H9 (cell line): Measurements from ENCODE around the gene AGAP3. TPM values are rescaled to one million over a fixed set of nuclear protein-coding genes. Genes with fewer than 3 reads are reported as not detected.

Source experiments
- DNase-seq: peaks from one replicate; pipeline ENCODE4 v3.0.0-alpha.2; 2017
- H2AFZ ChIP-seq: one replicate; pipeline ENCODE4 v1.6.1; 2013; ENCODE audit warnings: mild to moderate bottlenecking, low read length, control low read depth, moderate library complexity
- H2AK5ac ChIP-seq: 2 replicates; pipeline ENCODE4 v1.6.1; 2013; ENCODE audit warnings: low read length, control low read depth, mixed read lengths; ENCODE audit not compliant: insufficient read length
- H2BK120ac ChIP-seq: one replicate; pipeline ENCODE4 v1.6.1; 2013; ENCODE audit warnings: low read depth, mild to moderate bottlenecking, low read length, control low read depth, inconsistent platforms; ENCODE audit not compliant: poor library complexity, severe bottlenecking
- H2BK12ac ChIP-seq: 2 replicates; pipeline ENCODE4 v1.6.1; 2013; ENCODE audit warnings: low read length, control low read depth, mixed read lengths, low read depth; ENCODE audit not compliant: insufficient read length
- H2BK15ac ChIP-seq: 2 replicates; pipeline ENCODE4 v1.6.1; 2013; ENCODE audit warnings: low read depth, low read length, control low read depth
- H2BK20ac ChIP-seq: one replicate; pipeline ENCODE4 v1.6.1; 2013; ENCODE audit warnings: low read depth, mild to moderate bottlenecking, low read length, control low read depth, inconsistent platforms; ENCODE audit not compliant: poor library complexity, severe bottlenecking
- H2BK5ac ChIP-seq: 2 replicates; pipeline ENCODE4 v1.6.1; 2013; ENCODE audit warnings: low read length, control low read depth, mixed read lengths; ENCODE audit not compliant: insufficient read length
- H3K14ac ChIP-seq: 2 replicates; pipeline ENCODE4 v1.6.1; 2013; ENCODE audit warnings: low read length, control low read depth; ENCODE audit not compliant: insufficient read depth
- H3K18ac ChIP-seq: 2 replicates; pipeline ENCODE4 v1.6.1; 2013; ENCODE audit warnings: low read depth, mild to moderate bottlenecking, mixed read lengths, low read length, control low read depth; ENCODE audit not compliant: insufficient read length
- H3K23ac ChIP-seq: 2 replicates; pipeline ENCODE4 v1.6.1; 2013; ENCODE audit warnings: low read length, control low read depth, mixed read lengths, low read depth; ENCODE audit not compliant: insufficient read length
- H3K23me2 ChIP-seq: 2 replicates; pipeline ENCODE4 v1.6.1; 2013; ENCODE audit warnings: low read depth, mild to moderate bottlenecking, mixed read lengths, low read length, control low read depth; ENCODE audit not compliant: insufficient read length, poor library complexity, severe bottlenecking
- H3K27ac ChIP-seq: 2 replicates; pipeline ENCODE4 v1.5.1; 2013; ENCODE audit warnings: low read length, control low read depth, mixed read lengths, low read depth; ENCODE audit not compliant: insufficient read length
- H3K27me3 ChIP-seq: 2 replicates; pipeline ENCODE4 v1.6.1; 2013; ENCODE audit warnings: low read length, control low read depth, inconsistent platforms; ENCODE audit not compliant: insufficient read depth
- H3K4ac ChIP-seq: 2 replicates; pipeline ENCODE4 v1.6.1; 2013; ENCODE audit warnings: low read depth, mild to moderate bottlenecking, control low read depth, inconsistent platforms, low read length, moderate library complexity
- H3K4me1 ChIP-seq: 2 replicates; pipeline ENCODE4 v1.6.1; 2013; ENCODE audit warnings: low read length, control low read depth, inconsistent platforms; ENCODE audit not compliant: insufficient read depth
- H3K4me2 ChIP-seq: 2 replicates; pipeline ENCODE4 v1.6.1; 2013; ENCODE audit warnings: low read length, control low read depth, mixed read lengths; ENCODE audit not compliant: insufficient read length, insufficient read depth
- H3K56ac ChIP-seq: 2 replicates; pipeline ENCODE4 v1.6.1; 2013; ENCODE audit warnings: low read depth, mild to moderate bottlenecking, mixed read lengths, low read length, control low read depth; ENCODE audit not compliant: insufficient read length
- H3K79me1 ChIP-seq: 2 replicates; pipeline ENCODE4 v1.6.1; 2013; ENCODE audit warnings: low read depth, mild to moderate bottlenecking, moderate library complexity, low read length, control low read depth, inconsistent platforms; ENCODE audit not compliant: insufficient read depth, poor library complexity, severe bottlenecking
- H3K79me2 ChIP-seq: 2 replicates; pipeline ENCODE4 v1.6.1; 2013; ENCODE audit warnings: low read length, control low read depth, inconsistent platforms; ENCODE audit not compliant: insufficient read depth
- H3K9ac ChIP-seq: 2 replicates; pipeline ENCODE4 v1.6.1; 2013; ENCODE audit warnings: low read length, control low read depth, mixed read lengths; ENCODE audit not compliant: insufficient read length; ENCODE audit errors: extremely low read depth
- H3K9me3 ChIP-seq: one replicate; pipeline ENCODE4 v1.6.1; 2013; ENCODE audit warnings: low read depth, low read length, inconsistent platforms; ENCODE audit not compliant: control insufficient read depth
- H3T11ph ChIP-seq: one replicate; pipeline ENCODE4 v1.6.1; 2013; ENCODE audit warnings: mild to moderate bottlenecking, low read length, control low read depth, inconsistent platforms
- H4K20me1 ChIP-seq: one replicate; pipeline ENCODE4 v1.6.1; 2013; ENCODE audit not compliant: control insufficient read depth, insufficient read length, insufficient read depth
- H4K5ac ChIP-seq: 2 replicates; pipeline ENCODE4 v1.6.1; 2013; ENCODE audit warnings: low read depth, mild to moderate bottlenecking, mixed read lengths, low read length, control low read depth; ENCODE audit not compliant: insufficient read length
- H4K8ac ChIP-seq: replicated peaks from 2 replicates; pipeline ENCODE4 v1.6.1; 2013; ENCODE audit warnings: low read length, control low read depth, mixed read lengths, low read depth; ENCODE audit not compliant: insufficient read length
- H4K91ac ChIP-seq: 2 replicates; pipeline ENCODE4 v1.6.1; 2013; ENCODE audit warnings: low read depth, mild to moderate bottlenecking, moderate library complexity, mixed read lengths, low read length, control low read depth; ENCODE audit not compliant: insufficient read length
- H3K27ac Mint-ChIP-seq, 3 experiments: 2 replicates in 2 of 3; 3 replicates in 1 of 3; pipeline ENCODE4 v1.8.0; 2020 to 2021; ENCODE audit warnings: mixed read lengths in 3 of 3, mild to moderate bottlenecking in 1 of 3, moderate library complexity in 1 of 3
- H3K27me3 Mint-ChIP-seq: 2 replicates; pipeline ENCODE4 v1.8.0; 2021; ENCODE audit warnings: low read depth, mild to moderate bottlenecking, moderate library complexity, mixed read lengths
- H3K36me3 Mint-ChIP-seq, 3 experiments: 2 replicates in 2 of 3; 3 replicates in 1 of 3; pipeline ENCODE4 v1.8.0; 2020 to 2021; ENCODE audit warnings: low read depth in 3 of 3, mixed read lengths in 3 of 3; ENCODE audit not compliant: insufficient read depth in 1 of 3
- H3K4me1 Mint-ChIP-seq, 2 experiments: 2 replicates each; pipeline ENCODE4 v1.8.0; 2020; ENCODE audit warnings: mixed read lengths in 2 of 2
- H3K4me3 Mint-ChIP-seq, 2 experiments: 2 replicates in 1 of 2; 3 replicates in 1 of 2; pipeline ENCODE4 v1.8.0; 2020 to 2021; ENCODE audit warnings: mild to moderate bottlenecking in 2 of 2, mixed read lengths in 2 of 2, moderate library complexity in 1 of 2
- H3K9me3 Mint-ChIP-seq, 2 experiments: 2 replicates in 1 of 2; 3 replicates in 1 of 2; pipeline ENCODE4 v1.8.0; 2020; ENCODE audit warnings: mild to moderate bottlenecking in 2 of 2, mixed read lengths in 2 of 2, moderate library complexity in 1 of 2
- CTCF ChIP-seq: fragments of 200-600 bp; sonication (generic); conservative IDR thresholded peaks from 3 replicates; pipeline ENCODE4 v1.8.0; 2021; ENCODE audit warnings: antibody characterized with exemption, mild to moderate bottlenecking
- WGBS: extraction: QIAGEN DNeasy Blood & Tissue Kit; methylation state at CpG from one replicate; pipeline ENCODE4 v1.1.7; 2013; ENCODE audit warnings: missing lambda C conversion rate, low lambda C conversion rate, mixed read lengths; ENCODE audit not compliant: insufficient read length; ENCODE audit errors: extremely low coverage; 5-methylcytosine and 5-hydroxymethylcytosine counted together
- total RNA-seq: library from RNA; stranded (reverse); gene quantifications from 2 replicates; pipeline ENCODE4 v1.2.1, GENCODE V29; 2021

The AGAP3 gene
- total RNA-seq, 1 experiment from 2014 or later = 97.7 TPM

- Histone ChIP-seq H4K20me1 (no peaks in the 10 kb centered on the region), H3K4me2 (no peak overlapping the region), H2BK12ac (no peak overlapping the region), H3K9ac (no peak overlapping the region), H2BK20ac (no peak overlapping the region), H4K8ac (no peak overlapping the region), H2BK15ac (no peak overlapping the region), H2BK120ac (no peak overlapping the region), H3K23me2 (no peaks in the 10 kb centered on the region), H3K4ac (no peak overlapping the region), H3K79me1 (no peaks in the 10 kb centered on the region), H2AFZ (no peak overlapping the region), H3K9me3 (no peaks in the 10 kb centered on the region), H3K27ac (no peak overlapping the region), H3T11ph (no peak overlapping the region), H4K91ac (no peak overlapping the region), H2BK5ac (no peak overlapping the region), H3K56ac (no peak overlapping the region), H3K4me1 (no peaks in the 10 kb centered on the region), H4K5ac (no peak overlapping the region), H3K27me3 (no peaks in the 10 kb centered on the region), H3K14ac (no peak overlapping the region), H2AK5ac (no peak overlapping the region), H3K18ac (no peak overlapping the region), H3K79me2 (no peaks in the 10 kb centered on the region), H3K23ac (no peak overlapping the region)
- Mint-ChIP-seq H3K4me1 (no peaks in the 10 kb centered on the region), H3K4me3 (no peak overlapping the region), H3K27me3 (peaks cover 32% of the 10 kb centered on the region), H3K27ac (no peak overlapping the region), H3K36me3 (no peaks in the 10 kb centered on the region; a peak in 1 of 7 replicates), H3K9me3 (no peaks in the 10 kb centered on the region)
- DNase-seq = no peak
- WGBS = no CpG with 5 or more reads among the region's 4 CpGs
- TF ChIP-seq CTCF = no peak
These were observed 102.8 kb downstream of the AGAP3 start for GRCh38 chr7:151189038-151189437.
